Measurements from ENCODE around the gene SCTR.

Gene SCTR

DNA sequence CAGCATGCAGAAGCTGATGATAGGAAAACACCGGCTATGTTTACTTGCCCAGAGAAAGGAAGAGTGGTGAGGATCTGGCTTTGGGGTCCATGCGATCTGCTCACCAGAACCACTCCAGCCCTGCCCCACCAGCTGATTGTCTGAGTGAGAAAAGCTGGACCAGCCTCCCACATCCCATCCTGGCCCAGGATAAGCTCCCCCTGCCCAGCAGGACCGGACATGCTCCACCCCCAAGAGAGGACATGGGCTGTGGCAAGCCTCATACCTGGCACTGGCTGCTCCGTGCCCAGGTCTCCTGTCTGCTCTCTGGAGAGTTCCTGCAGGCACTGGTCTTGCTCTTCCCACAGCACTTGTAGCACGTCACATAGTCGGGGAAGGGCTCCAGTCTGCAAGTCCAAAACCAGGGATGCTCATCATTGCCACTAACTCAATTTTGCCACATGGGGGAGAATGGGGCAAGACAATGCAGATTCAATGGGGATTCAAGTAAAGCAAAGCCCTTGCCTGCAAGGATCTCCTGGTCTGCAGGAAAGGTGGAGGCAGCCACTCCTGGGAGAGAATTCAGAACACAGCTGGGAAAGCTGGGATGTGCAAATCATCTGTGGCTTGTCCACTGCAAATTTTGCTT, 30.0 kb downstream of the SCTR start:
- FAIRE-seq (no peak), DNase-seq (ENCODE audit: insufficient read length, low spot score) (no peak)
- TF ChIP-seq POU2F2 (IDR thresholded peaks at IDR 0.05; ENCODE audit: low read depth, low read length) = no peak
- TF ChIP-seq SPI1 (IDR thresholded peaks at IDR 0.05; ENCODE audit: low read depth, low read length) = no peak
- no peak for TF ChIP-seq POLR2AphosphoS5 (IDR thresholded peaks at IDR 0.05; ENCODE audit: low read depth, low read length)
- no peak for TF ChIP-seq TAF1 (IDR thresholded peaks at IDR 0.05; ENCODE audit: low read depth, low read length)
- TF ChIP-seq POLR2A (IDR thresholded peaks at IDR 0.05; ENCODE audit: low read depth, low read length) = no peak
- TF ChIP-seq PAX5 (IDR thresholded peaks at IDR 0.05; ENCODE audit: insufficient read depth, low read length, severe bottlenecking) = no peak

DNA sequence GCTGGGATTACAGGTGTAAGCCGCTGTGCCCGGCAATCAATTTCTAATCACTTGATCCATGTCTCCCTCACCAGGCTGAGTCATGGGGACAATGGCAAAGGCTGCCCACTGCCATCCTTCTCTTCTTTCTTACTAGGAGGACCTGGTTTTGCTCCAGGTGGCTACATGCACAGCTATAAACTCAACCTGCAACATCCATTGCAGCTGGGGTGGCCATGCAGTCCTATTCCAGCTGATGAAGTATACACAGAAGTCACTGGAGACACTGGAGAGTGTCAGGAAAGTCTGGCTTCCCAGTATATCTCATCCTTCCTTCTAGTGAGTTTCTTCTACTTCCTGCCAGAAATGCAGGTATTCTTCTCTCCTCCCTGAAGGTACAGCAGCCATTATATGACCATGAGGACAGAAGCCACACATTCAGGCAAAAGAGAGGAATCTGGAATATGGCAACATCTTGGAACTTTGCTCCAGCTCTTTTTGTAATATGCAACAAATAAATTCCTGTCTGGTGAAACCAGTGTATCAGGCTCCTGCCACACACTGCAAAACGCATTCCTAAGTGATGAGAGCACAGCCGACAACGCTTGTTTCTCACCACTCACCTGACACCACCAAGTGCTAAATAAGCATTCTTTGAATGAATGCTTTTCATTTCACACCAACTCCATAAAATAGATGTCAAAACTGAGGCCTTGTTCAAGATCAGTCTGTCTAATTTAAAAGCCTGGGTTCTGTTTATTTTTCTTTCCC, 32.3 kb downstream of the SCTR start:
- FAIRE-seq (no peak), DNase-seq (ENCODE audit: insufficient read length, low spot score) (no peak)
- TF ChIP-seq SPI1 (IDR thresholded peaks at IDR 0.05; ENCODE audit: low read depth, low read length) (no peak), PAX5 (IDR thresholded peaks at IDR 0.05; ENCODE audit: insufficient read depth, low read length, severe bottlenecking) (no peak)

DNA sequence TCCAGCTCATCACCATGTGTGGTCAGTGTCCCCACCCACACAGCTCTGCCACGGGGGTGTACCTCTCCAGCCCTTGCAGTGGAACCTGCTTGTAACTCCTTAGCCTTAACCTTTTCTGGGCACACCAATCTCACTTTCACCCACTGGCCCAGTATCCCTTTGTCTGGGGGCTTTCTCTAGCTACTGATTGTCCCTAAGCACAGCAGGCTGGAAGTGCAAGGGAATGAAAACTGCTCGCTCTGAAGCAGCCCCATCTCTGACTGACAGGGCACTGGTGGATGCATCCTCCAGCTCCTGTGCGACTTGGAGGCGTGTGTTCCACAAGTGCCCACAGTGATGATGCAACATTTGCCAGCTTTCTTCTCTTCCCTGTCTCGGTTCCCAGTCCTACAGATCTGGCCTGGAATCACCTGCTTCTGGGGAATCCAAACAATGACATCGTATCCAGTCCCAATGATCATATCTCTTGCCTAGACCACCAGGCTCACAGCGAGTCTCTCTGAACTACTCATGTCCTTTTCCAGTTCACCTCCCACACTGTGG, 33.6 kb downstream of the SCTR start:
- DNase-seq (ENCODE audit: insufficient read length, low spot score) (no peak), FAIRE-seq (no peak)
- TF ChIP-seq PAX5 (IDR thresholded peaks at IDR 0.05; ENCODE audit: insufficient read depth, low read length, severe bottlenecking) = no peak
- TF ChIP-seq POU2F2 (IDR thresholded peaks at IDR 0.05; ENCODE audit: low read depth, low read length) = no peak
- TF ChIP-seq POLR2AphosphoS5 (IDR thresholded peaks at IDR 0.05; ENCODE audit: low read depth, low read length) = no peak
- no peak for TF ChIP-seq POLR2A (IDR thresholded peaks at IDR 0.05; ENCODE audit: low read depth, low read length)
- TF ChIP-seq TAF1 (IDR thresholded peaks at IDR 0.05; ENCODE audit: low read depth, low read length) = no peak
- TF ChIP-seq SPI1 (IDR thresholded peaks at IDR 0.05; ENCODE audit: low read depth, low read length) = no peak

DNA sequence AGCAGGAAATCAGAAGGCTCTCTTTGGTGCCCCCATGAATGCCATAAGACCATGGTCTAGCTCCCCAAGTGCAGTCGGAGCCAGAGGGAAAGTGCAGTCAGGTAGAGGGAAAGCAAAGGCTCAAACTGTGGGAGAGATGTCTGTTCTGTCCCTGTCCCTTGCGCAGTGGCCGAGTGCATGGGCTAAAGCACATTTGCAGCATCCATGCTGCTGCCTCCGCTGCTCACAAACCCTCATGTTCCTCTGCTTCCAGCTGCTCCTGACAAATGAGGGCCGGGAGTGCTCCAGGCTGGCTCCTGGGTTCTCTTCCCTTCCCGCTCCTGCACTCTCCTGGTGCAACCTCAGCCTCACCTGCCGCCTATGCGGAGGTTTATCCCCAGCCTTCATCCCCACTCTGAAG, 34.2 kb downstream of the SCTR start:
- DNase-seq (ENCODE audit: insufficient read length, low spot score) (no peak), FAIRE-seq (no peak)
- TF ChIP-seq POU2F2 (IDR thresholded peaks at IDR 0.05; ENCODE audit: low read depth, low read length) (no peak), POLR2A (IDR thresholded peaks at IDR 0.05; ENCODE audit: low read depth, low read length) (no peak), PAX5 (IDR thresholded peaks at IDR 0.05; ENCODE audit: insufficient read depth, low read length, severe bottlenecking) (no peak), SPI1 (IDR thresholded peaks at IDR 0.05; ENCODE audit: low read depth, low read length) (no peak), POLR2AphosphoS5 (IDR thresholded peaks at IDR 0.05; ENCODE audit: low read depth, low read length) (no peak), TAF1 (IDR thresholded peaks at IDR 0.05; ENCODE audit: low read depth, low read length) (no peak)

DNA sequence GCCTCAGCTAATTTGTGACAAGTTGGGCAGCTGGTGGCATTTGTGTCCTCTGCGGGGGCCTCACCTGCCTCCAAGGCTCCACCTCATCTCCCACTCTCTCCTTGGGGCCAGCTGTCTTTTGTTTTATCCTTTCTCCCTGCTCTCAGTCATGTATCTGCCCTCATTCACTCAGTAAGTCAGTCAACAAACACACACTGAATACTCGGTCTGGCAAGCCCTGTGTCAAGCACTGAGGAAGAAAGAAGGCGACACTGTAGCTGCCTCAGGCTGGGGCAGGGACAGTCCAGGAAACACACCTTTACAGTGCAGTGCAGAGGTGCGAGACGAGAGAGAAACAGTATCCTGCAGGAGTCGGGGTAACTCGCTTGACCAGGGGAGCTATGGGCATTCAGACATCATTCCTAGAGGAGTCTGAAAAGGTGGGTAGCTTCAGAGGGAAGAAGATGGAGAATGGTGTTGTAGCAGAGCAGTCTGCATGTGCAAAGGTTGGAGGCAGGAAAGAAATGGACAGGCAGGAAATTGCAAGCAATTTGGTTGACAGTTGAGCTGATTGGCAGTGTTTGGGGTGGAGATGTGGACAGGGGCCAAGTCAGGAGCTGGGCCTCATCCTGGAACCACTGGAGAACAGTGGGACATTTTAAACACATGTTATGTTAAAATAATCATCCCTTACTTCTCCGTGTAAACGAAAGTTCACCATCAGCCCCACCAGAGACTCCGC, 34.9 kb downstream of the SCTR start:
- DNase-seq (ENCODE audit: insufficient read length, low spot score) = no peak
- TF ChIP-seq TAF1 (IDR thresholded peaks at IDR 0.05; ENCODE audit: low read depth, low read length) = no peak
- TF ChIP-seq POLR2A (IDR thresholded peaks at IDR 0.05; ENCODE audit: low read depth, low read length) = no peak
- TF ChIP-seq SPI1 (IDR thresholded peaks at IDR 0.05; ENCODE audit: low read depth, low read length) = no peak
- no peak for TF ChIP-seq POLR2AphosphoS5 (IDR thresholded peaks at IDR 0.05; ENCODE audit: low read depth, low read length)
- no peak for TF ChIP-seq POU2F2 (IDR thresholded peaks at IDR 0.05; ENCODE audit: low read depth, low read length)
- TF ChIP-seq PAX5 (IDR thresholded peaks at IDR 0.05; ENCODE audit: insufficient read depth, low read length, severe bottlenecking) = no peak
- FAIRE-seq = no peak

DNA sequence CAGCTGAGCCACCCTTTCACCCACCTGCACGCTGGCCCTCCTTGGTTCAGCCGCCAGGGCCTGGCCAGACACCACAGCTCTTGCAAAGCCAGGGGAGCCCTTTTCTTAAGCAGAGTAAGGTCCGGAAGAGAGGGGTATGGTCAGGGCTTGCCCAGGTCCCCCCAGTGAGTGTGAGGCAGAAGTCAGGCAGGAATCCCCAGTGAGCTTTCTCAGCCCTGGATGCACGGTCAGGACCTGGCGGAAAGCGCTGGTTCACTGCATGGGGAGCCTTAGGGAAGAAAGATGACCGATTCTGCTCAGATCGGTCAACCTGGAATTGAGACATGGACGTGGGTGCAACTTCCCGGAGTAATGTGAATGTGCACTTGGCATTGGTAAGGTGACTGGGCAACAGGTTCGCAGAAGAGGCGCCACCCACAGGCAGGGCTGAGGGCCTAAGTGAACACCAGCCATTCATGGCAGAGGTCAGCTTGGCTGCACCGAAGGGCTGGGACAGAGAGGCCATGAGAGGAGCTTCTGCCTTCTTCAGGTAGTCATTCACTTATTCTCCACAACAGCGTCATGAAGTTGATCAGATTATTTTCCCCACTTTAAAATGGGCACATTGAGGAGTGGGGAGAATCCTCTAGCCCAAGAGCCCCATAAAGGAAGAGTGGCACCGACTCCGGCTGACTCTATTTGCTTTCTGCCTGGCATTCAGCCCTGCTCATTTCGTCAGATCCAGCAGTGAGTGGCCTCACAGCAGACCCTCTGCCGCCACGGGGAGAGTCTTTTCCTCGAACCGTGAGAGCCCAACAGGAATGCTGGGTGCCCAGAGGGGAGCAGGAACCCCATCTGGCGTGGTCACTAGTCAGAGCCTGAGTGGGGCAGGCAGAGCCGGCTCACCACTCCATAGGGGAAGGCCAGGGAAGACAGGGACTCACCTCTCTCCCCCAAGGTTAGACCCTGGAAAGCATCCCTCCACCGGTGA, 35.8 kb downstream of the SCTR start:
- no peak for DNase-seq (ENCODE audit: insufficient read length, low spot score)
- FAIRE-seq = no peak
- no peak for TF ChIP-seq SPI1 (IDR thresholded peaks at IDR 0.05; ENCODE audit: low read depth, low read length)
- TF ChIP-seq POLR2A (IDR thresholded peaks at IDR 0.05; ENCODE audit: low read depth, low read length) = no peak
- no peak for TF ChIP-seq POU2F2 (IDR thresholded peaks at IDR 0.05; ENCODE audit: low read depth, low read length)
- no peak for TF ChIP-seq POLR2AphosphoS5 (IDR thresholded peaks at IDR 0.05; ENCODE audit: low read depth, low read length)
- no peak for TF ChIP-seq TAF1 (IDR thresholded peaks at IDR 0.05; ENCODE audit: low read depth, low read length)
- no peak for TF ChIP-seq PAX5 (IDR thresholded peaks at IDR 0.05; ENCODE audit: insufficient read depth, low read length, severe bottlenecking)

DNA sequence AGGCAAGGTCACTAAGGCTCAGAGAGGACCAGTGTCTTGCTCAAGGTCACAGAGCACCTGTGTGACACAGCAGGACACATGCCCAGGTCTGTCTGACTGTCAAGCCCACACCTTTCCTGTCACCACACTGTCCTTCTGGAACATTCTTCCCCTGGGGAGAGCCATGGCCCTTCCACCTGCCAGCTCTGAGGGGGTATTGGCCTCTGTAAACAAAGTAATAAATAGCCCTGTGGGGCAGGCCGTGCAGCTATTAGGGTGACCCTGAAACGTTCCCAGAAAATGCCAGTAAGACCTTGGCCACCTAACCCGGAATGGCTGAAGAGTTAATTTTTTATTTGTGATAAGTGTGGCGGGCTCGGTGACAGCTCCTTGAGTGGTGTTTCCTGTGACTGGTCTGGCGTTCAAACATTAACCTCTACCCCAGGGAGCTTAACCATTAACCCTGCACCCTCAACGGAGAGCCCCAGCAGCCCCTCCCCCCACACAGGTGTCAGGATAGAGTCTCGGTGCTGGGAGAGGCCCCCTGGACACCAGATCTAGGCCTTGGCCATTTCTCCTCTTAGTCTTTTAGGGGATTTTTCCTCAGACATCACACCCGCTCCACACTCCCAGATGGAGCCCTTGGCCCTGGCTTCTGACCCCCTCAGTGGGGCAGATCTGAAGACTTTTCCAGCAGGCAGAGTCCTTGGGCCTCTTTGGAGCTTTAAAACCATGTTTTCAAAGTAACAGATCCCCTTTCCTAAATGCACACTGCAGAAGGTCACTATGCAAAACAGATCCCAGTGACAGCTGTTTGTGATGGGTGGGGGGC, 36.6 kb downstream of the SCTR start:
- DNase-seq (ENCODE audit: insufficient read length, low spot score) (no peak), FAIRE-seq (no peak)
- TF ChIP-seq POU2F2 (IDR thresholded peaks at IDR 0.05; ENCODE audit: low read depth, low read length) (no peak), TAF1 (IDR thresholded peaks at IDR 0.05; ENCODE audit: low read depth, low read length) (no peak), PAX5 (IDR thresholded peaks at IDR 0.05; ENCODE audit: insufficient read depth, low read length, severe bottlenecking) (no peak), POLR2A (IDR thresholded peaks at IDR 0.05; ENCODE audit: low read depth, low read length) (no peak), POLR2AphosphoS5 (IDR thresholded peaks at IDR 0.05; ENCODE audit: low read depth, low read length) (no peak), SPI1 (IDR thresholded peaks at IDR 0.05; ENCODE audit: low read depth, low read length) (no peak)

DNA sequence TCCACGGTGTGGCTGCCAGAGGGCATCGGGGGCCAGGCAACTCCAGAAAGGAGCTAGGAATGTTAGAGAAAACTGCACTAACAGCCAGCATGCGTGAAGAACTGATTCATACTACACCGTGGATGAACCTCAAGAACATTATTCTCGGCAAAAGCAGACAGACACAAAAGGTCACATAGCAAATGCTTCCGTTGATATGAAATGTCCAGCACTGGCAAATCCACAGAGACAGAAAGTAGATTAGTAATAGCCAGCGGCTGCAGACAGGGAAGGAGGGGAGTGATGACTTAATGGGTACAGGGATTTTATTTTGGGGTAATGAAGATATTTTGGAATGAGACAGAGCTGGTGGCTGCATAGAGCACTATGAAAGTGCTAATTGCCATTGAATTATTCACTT, 37.4 kb downstream of the SCTR start:
- FAIRE-seq (no peak), DNase-seq (ENCODE audit: insufficient read length, low spot score) (no peak)
- no peak for TF ChIP-seq POLR2AphosphoS5 (IDR thresholded peaks at IDR 0.05; ENCODE audit: low read depth, low read length)
- no peak for TF ChIP-seq PAX5 (IDR thresholded peaks at IDR 0.05; ENCODE audit: insufficient read depth, low read length, severe bottlenecking)
- TF ChIP-seq POLR2A (IDR thresholded peaks at IDR 0.05; ENCODE audit: low read depth, low read length) = no peak
- TF ChIP-seq POU2F2 (IDR thresholded peaks at IDR 0.05; ENCODE audit: low read depth, low read length) = no peak
- TF ChIP-seq TAF1 (IDR thresholded peaks at IDR 0.05; ENCODE audit: low read depth, low read length) = no peak
- TF ChIP-seq SPI1 (IDR thresholded peaks at IDR 0.05; ENCODE audit: low read depth, low read length) = no peak
